ENCODE measurements around the gene MTG2. TPM values are rescaled to one million over a fixed set of nuclear protein-coding genes. Genes with fewer than 3 reads are reported as not detected.

The MTG2 gene
- total and polyA plus RNA-seq, 2 of the 13 experiments (the other 11 are each of a cell fraction or from before 2014, with no cell fraction given), result 20.4 to 37.8 TPM

- TF ChIP-seq PRDM10 (CRISPR knock-in tag; IDR thresholded peaks at IDR 0.05; ENCODE audit: low read depth), result peak; percentile 76; the same call in 1 of the 2 replicates
- no peak for TF ChIP-seq ZNF629 (CRISPR knock-in tag; conservative IDR thresholded peaks at IDR 0.05)
- no peak for TF ChIP-seq MTA1 (CRISPR knock-in tag; IDR thresholded peaks at IDR 0.05; ENCODE audit: borderline replicate concordance)
- no peak for TF ChIP-seq ZNF224 (CRISPR knock-in tag; IDR thresholded peaks at IDR 0.05)
- TF ChIP-seq ZNF678 (CRISPR knock-in tag; IDR thresholded peaks at IDR 0.05), result no peak
- 0 out of 2 replicates have a peak, but pooled peaks have one; percentile 88 for TF ChIP-seq SP140L (CRISPR knock-in tag; IDR thresholded peaks at IDR 0.05; ENCODE audit: borderline replicate concordance)
- TF ChIP-seq ZNF564 (CRISPR knock-in tag; IDR thresholded peaks at IDR 0.05), result 0 out of 2 replicates have a peak, but pooled peaks have one; percentile 29
- 0 out of 2 replicates have a peak, but pooled peaks have one; percentile 13 for TF ChIP-seq STAT5B (CRISPR knock-in tag; IDR thresholded peaks at IDR 0.05)
- TF ChIP-seq ZNF850 (CRISPR knock-in tag; conservative IDR thresholded peaks at IDR 0.05), result no peak
- no peak for TF ChIP-seq ZNF260 (CRISPR knock-in tag; IDR thresholded peaks at IDR 0.05; ENCODE audit: borderline replicate concordance, low read depth)
- no peak for TF ChIP-seq ZNF335 (CRISPR knock-in tag; IDR thresholded peaks at IDR 0.05)
- TF ChIP-seq MAX (IDR thresholded peaks at IDR 0.05), result peak; percentile 96
- TF ChIP-seq PAF1 (CRISPR knock-in tag; IDR thresholded peaks at IDR 0.05), result no peak
- TF ChIP-seq NFYC (CRISPR knock-in tag; IDR thresholded peaks at IDR 0.05), result peak; percentile 41
- peak; percentile 95 for TF ChIP-seq MXD4 (CRISPR knock-in tag; IDR thresholded peaks at IDR 0.05)
- TF ChIP-seq ZNF619 (CRISPR knock-in tag; IDR thresholded peaks at IDR 0.05), result no peak
- no peak; the same call in 1 of the 2 replicates for TF ChIP-seq SP2 (CRISPR knock-in tag; IDR thresholded peaks at IDR 0.05)
- no peak; the same call in 1 of the 2 replicates for TF ChIP-seq CCDC6 (CRISPR knock-in tag; IDR thresholded peaks at IDR 0.05)
- TF ChIP-seq ZNF589 (CRISPR knock-in tag; conservative IDR thresholded peaks at IDR 0.05), result no peak
- no peak for TF ChIP-seq DR1 (CRISPR knock-in tag; IDR thresholded peaks at IDR 0.05)
- TF ChIP-seq ZNF205 (CRISPR knock-in tag; IDR thresholded peaks at IDR 0.05), result no peak
- TF ChIP-seq TOE1 (CRISPR knock-in tag; IDR thresholded peaks at IDR 0.05), result 0 out of 2 replicates have a peak, but pooled peaks have one; percentile 27
- TF ChIP-seq ZNF138 (CRISPR knock-in tag; IDR thresholded peaks at IDR 0.05; ENCODE audit: low read depth), result no peak
- no peak for TF ChIP-seq PCBP2 (optimal IDR thresholded peaks at IDR 0.05; ENCODE audit: low read depth, low read length, poor library complexity, severe bottlenecking)
- TF ChIP-seq ZNF451 (CRISPR knock-in tag; IDR thresholded peaks at IDR 0.05), result no peak
- TF ChIP-seq ZNF660 (CRISPR knock-in tag; IDR thresholded peaks at IDR 0.05; ENCODE audit: borderline replicate concordance, low read depth), result no peak
- TF ChIP-seq BRCA1 (CRISPR knock-in tag; IDR thresholded peaks at IDR 0.05), result no peak
- TF ChIP-seq HES4 (CRISPR knock-in tag; IDR thresholded peaks at IDR 0.05; ENCODE audit: borderline replicate concordance), result peak; percentile 67
- TF ChIP-seq ZNF598 (CRISPR knock-in tag; IDR thresholded peaks at IDR 0.05; ENCODE audit: borderline replicate concordance), result peak; percentile 88; the same call in 1 of the 2 replicates
- no peak for TF ChIP-seq ZNF557 (CRISPR knock-in tag; IDR thresholded peaks at IDR 0.05)
These were observed 36.6 kb upstream of the MTG2 start (continued) for GRCh38 chr20:62146019-62146755.

Data from HepG2 (cell line).